OCI-LY7 (cell line): ENCODE measurements around the gene IMMP2L. TPM values are rescaled to one million over a fixed set of nuclear protein-coding genes. Genes with fewer than 3 reads are reported as not detected.

Experiments used
- BruUV-seq: library from RNA; stranded (reverse); fragments of 400-500 nt; replicated peaks from 2 replicates; lab custom pipeline; 2021; lab: Mats Ljungman, UMichigan
- CTCF ChIA-PET: fragments of 300-600 bp; sonication (Branson Sonifier 250); formaldehyde crosslinking; loops from one replicate; lab custom pipeline; 2022; ENCODE audit warnings: antibody characterized with exemption; ENCODE audit not compliant: unreplicated experiment; lab: Charles Lee
- POLR2A ChIA-PET: fragments of 300-600 bp; sonication (Branson Sonifier 250); formaldehyde crosslinking; loops from one replicate; lab custom pipeline; 2022; ENCODE audit warnings: antibody characterized with exemption; lab: Charles Lee
- DNase-seq: peaks from one replicate; pipeline ENCODE4 v3.0.0-alpha.2; 2015; ENCODE audit warnings: low spot score
- H2AFZ ChIP-seq: fragments of 200-600 bp; sonication (generic), shearing (Covaris generic); 2 replicates; pipeline ENCODE4 v1.6.1; 2014; ENCODE audit warnings: mild to moderate bottlenecking, antibody characterized with exemption, low read length, moderate library complexity
- H3K27ac ChIP-seq: fragments of 200-600 bp; sonication (generic); 2 replicates; pipeline ENCODE4 v1.5.1; 2014; ENCODE audit warnings: mixed run types, low read depth, mild to moderate bottlenecking, moderate library complexity, low read length, inconsistent platforms; ENCODE audit not compliant: poor library complexity, severe bottlenecking
- H3K36me3 ChIP-seq: fragments of 200-600 bp; sonication (generic); 2 replicates; pipeline ENCODE4 v1.6.1; 2014; ENCODE audit warnings: mild to moderate bottlenecking, antibody characterized with exemption, low read length, moderate library complexity, mixed read lengths; ENCODE audit not compliant: insufficient read depth
- H3K4me1 ChIP-seq: fragments of 200-600 bp; sonication (generic); 2 replicates; pipeline ENCODE4 v1.5.1; 2014; ENCODE audit warnings: mild to moderate bottlenecking, low read length; ENCODE audit not compliant: insufficient read depth, poor library complexity, severe bottlenecking
- H3K4me2 ChIP-seq: fragments of 200-600 bp; sonication (generic); 2 replicates; pipeline ENCODE4 v1.6.1; 2014; ENCODE audit warnings: mild to moderate bottlenecking, low read length
- H3K4me3 ChIP-seq: fragments of 200-600 bp; sonication (generic); 2 replicates; pipeline ENCODE4 v1.5.1; 2014; ENCODE audit warnings: mild to moderate bottlenecking, low read depth, low read length; ENCODE audit not compliant: poor library complexity, severe bottlenecking
- H3K79me2 ChIP-seq: fragments of 200-600 bp; sonication (generic); 2 replicates; pipeline ENCODE4 v1.6.1; 2016; ENCODE audit warnings: low read depth, mild to moderate bottlenecking, low read length, moderate library complexity, mixed read lengths; ENCODE audit not compliant: insufficient read depth
- H3K9me2 ChIP-seq: fragments of 200-600 bp; sonication (generic); 2 replicates; pipeline ENCODE4 v1.6.1; 2016; ENCODE audit warnings: mild to moderate bottlenecking, low read length, mixed read lengths; ENCODE audit not compliant: insufficient read depth
- H3K9me3 ChIP-seq: fragments of 200-600 bp; sonication (generic); 2 replicates; pipeline ENCODE4 v1.6.1; 2014; ENCODE audit warnings: mild to moderate bottlenecking, mixed run types, low read length, mixed read lengths
- H4K20me1 ChIP-seq: fragments of 200-600 bp; sonication (generic); 2 replicates; pipeline ENCODE4 v1.6.1; 2014; ENCODE audit warnings: mild to moderate bottlenecking, antibody characterized with exemption, low read length, moderate library complexity, mixed read lengths; ENCODE audit not compliant: insufficient read depth
- CTCF ChIP-seq: fragments of 200-600 bp; sonication (generic); conservative IDR thresholded peaks from 2 replicates; pipeline ENCODE4 v1.5.1; 2014; ENCODE audit warnings: mild to moderate bottlenecking, antibody characterized with exemption, low read length, moderate library complexity, mixed read lengths
- EZH2phosphoT487 ChIP-seq: fragments of 200-600 bp; sonication (generic); IDR thresholded peaks from 2 replicates; pipeline ENCODE4 v1.6.1; 2018; ENCODE audit warnings: low read depth, borderline replicate concordance, mild to moderate bottlenecking, mixed run types, antibody characterized with exemption, low read length, moderate library complexity, mixed read lengths
- intact Hi-C: fragments of 100-400 bp; cut with micrococcal nuclease; formaldehyde crosslinking; loops from one replicate; pipeline ENCODE4 v1.10.0; 2022; ENCODE audit not compliant: unreplicated experiment
- total RNA-seq, 2 experiments: library from RNA; depleted of rRNA in 1 of 2; stranded (reverse); fragments of >200 nt in 1 of 2; shearing (Covaris generic) in 1 of 2; gene quantifications; 2 replicates each; pipeline ENCODE4 v1.2.3, GENCODE V29; 2014 to 2022

IMMP2L gene
- total RNA-seq, 2 experiments from 2014 or later: 8.0 to 25.4 TPM

- no TSS peak for BruUV-seq
- TF ChIP-seq CTCF (no peak), EZH2phosphoT487 (no peak)
- no peaks in the 10 kb centered on the region for H3K36me3 ChIP-seq
- H3K4me2 ChIP-seq: no peak overlapping the region
- DNase-seq: no peak
- H4K20me1 ChIP-seq: no peaks in the 10 kb centered on the region
- no peaks in the 10 kb centered on the region for H3K79me2 ChIP-seq
- no peaks in the 10 kb centered on the region for H3K4me1 ChIP-seq
- POLR2A ChIA-PET: no interaction called here
- CTCF ChIA-PET: no interaction called here
- intact Hi-C loops: no loop called here
- no peaks in the 10 kb centered on the region for H3K9me3 ChIP-seq
- no peak overlapping the region for H3K27ac ChIP-seq
- no peaks in the 10 kb centered on the region for H3K9me2 ChIP-seq
- H3K4me3 ChIP-seq: no peak overlapping the region
- no peak overlapping the region for H2AFZ ChIP-seq
Measured at GRCh38 chr7:111401516-111401915, 160.8 kb downstream of the IMMP2L start.

GRCh38 chr7:111400088-111400487, 162.2 kb downstream of the IMMP2L start:
- Histone ChIP-seq H4K20me1 (no peaks in the 10 kb centered on the region), H3K4me2 (no peak overlapping the region), H3K27ac (no peak overlapping the region), H3K4me3 (no peak overlapping the region), H3K9me3 (no peaks in the 10 kb centered on the region), H2AFZ (no peak overlapping the region), H3K79me2 (no peaks in the 10 kb centered on the region), H3K4me1 (no peaks in the 10 kb centered on the region), H3K36me3 (no peaks in the 10 kb centered on the region), H3K9me2 (no peaks in the 10 kb centered on the region)
- intact Hi-C loops: no loop called here
- TF ChIP-seq CTCF: no peak
- TF ChIP-seq EZH2phosphoT487: no peak
- CTCF ChIA-PET: no interaction called here
- POLR2A ChIA-PET: no interaction called here
- no peak for DNase-seq
- no TSS peak for BruUV-seq

GRCh38 chr7:111394891-111395290, 167.4 kb downstream of the IMMP2L start:
- CTCF ChIA-PET: no interaction called here
- Histone ChIP-seq H4K20me1 (no peaks in the 10 kb centered on the region), H3K9me3 (no peaks in the 10 kb centered on the region), H3K9me2 (no peaks in the 10 kb centered on the region), H3K4me3 (no peak overlapping the region), H3K36me3 (no peaks in the 10 kb centered on the region), H3K4me1 (no peaks in the 10 kb centered on the region), H3K4me2 (no peak overlapping the region), H3K79me2 (no peaks in the 10 kb centered on the region), H3K27ac (no peak overlapping the region), H2AFZ (no peak overlapping the region)
- DNase-seq: no peak
- no peak for TF ChIP-seq EZH2phosphoT487
- TF ChIP-seq CTCF: no peak
- intact Hi-C loops: no loop called here
- POLR2A ChIA-PET: interaction anchor here (0.6 to 1.2 kb wide), 2 partner anchors 9 to 85 kb away, joined by 4 read pairs; no protein-coding TSS in a partner anchor
- BruUV-seq: no TSS peak
